ENCODE results near the gene MAPRE2.

- TF ChIP-seq CTCF (IDR thresholded peaks at IDR 0.05) (no peak), POLR2A (IDR thresholded peaks at IDR 0.05; ENCODE audit: low read depth) (no peak), POLR2AphosphoS5 (IDR thresholded peaks at IDR 0.05) (no peak)
Observed at GRCh38 chr18:35086704-35087103, 45.5 kb downstream of the MAPRE2 start.
